NB4 (cell line): ENCODE results near the gene GPATCH8.

Experiments
- POLR2A ChIP-seq: IDR thresholded peaks from 2 replicates; pipeline ENCODE4 v1.6.1; 2011; ENCODE audit warnings: mild to moderate bottlenecking; ENCODE audit not compliant: insufficient read length; ENCODE audit errors: extremely low read depth
- TF ChIP-seq, protein P1 (sequence below): IDR thresholded peaks from one replicate; pipeline ENCODE4 v1.5.1; 2012; ENCODE audit warnings: low read depth, low read length

DNA sequence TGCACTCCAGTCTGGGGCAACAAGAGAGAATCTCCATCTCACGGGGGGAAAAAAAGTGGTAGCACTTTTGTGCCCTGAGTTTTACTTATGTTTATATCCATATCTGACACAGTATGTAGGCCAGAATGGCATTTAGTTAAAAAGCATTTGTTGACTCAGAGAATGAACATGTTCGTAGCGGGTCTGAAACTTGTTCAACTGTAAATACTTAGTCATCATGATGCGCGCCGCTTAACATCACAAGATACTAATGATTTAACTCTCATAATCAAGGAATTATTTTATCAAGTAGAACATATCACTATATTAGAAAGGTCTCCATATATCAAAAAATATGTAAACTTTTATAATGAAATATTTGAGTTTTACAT lies 58.5 kb downstream of the GPATCH8 start:
- no peak for TF ChIP-seq POLR2A
- TF ChIP-seq, protein P1, sequence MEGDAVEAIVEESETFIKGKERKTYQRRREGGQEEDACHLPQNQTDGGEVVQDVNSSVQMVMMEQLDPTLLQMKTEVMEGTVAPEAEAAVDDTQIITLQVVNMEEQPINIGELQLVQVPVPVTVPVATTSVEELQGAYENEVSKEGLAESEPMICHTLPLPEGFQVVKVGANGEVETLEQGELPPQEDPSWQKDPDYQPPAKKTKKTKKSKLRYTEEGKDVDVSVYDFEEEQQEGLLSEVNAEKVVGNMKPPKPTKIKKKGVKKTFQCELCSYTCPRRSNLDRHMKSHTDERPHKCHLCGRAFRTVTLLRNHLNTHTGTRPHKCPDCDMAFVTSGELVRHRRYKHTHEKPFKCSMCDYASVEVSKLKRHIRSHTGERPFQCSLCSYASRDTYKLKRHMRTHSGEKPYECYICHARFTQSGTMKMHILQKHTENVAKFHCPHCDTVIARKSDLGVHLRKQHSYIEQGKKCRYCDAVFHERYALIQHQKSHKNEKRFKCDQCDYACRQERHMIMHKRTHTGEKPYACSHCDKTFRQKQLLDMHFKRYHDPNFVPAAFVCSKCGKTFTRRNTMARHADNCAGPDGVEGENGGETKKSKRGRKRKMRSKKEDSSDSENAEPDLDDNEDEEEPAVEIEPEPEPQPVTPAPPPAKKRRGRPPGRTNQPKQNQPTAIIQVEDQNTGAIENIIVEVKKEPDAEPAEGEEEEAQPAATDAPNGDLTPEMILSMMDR, result no peak
